ENCODE results near the gene CORO7. TPM values are rescaled to one million over a fixed set of nuclear protein-coding genes. Genes with fewer than 3 reads are reported as not detected.
A peak's percentile ranks its signal among the peaks of the same experiment; 100 is the strongest.

Gene CORO7
- total and polyA plus RNA-seq, 10 donors, result 29.7 to 177 (median 117) TPM

DNA sequence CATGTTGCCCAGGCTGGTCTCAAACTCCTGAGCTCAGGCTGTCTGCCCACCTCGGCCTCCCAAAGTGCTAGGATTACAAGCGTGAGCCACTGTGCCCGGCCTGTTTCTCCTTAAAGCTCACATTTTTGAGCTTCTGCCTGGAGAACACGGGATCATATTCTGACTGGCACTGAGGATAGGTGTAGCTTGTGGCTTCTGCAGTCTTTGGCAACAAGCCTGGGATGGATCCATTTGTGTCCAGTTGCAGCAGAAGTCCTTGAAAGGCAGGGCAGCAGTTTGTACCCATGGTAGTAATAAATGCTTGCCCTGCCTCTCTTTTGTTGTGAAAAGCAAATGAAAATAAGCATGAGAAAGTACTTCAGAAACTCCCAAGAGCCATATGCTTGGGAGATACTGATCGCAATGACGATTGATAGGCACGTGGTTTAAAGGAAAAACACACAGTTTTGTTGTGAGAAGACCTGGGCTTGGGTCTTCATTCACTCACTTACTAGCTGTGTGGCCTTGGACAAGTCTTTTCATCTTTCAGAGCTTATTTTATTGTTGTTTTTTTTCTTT, 3.1 kb upstream of the CORO7 start:
- no peaks in the 10 kb centered on the region for H3K9me3 ChIP-seq
- TF ChIP-seq, protein P1, sequence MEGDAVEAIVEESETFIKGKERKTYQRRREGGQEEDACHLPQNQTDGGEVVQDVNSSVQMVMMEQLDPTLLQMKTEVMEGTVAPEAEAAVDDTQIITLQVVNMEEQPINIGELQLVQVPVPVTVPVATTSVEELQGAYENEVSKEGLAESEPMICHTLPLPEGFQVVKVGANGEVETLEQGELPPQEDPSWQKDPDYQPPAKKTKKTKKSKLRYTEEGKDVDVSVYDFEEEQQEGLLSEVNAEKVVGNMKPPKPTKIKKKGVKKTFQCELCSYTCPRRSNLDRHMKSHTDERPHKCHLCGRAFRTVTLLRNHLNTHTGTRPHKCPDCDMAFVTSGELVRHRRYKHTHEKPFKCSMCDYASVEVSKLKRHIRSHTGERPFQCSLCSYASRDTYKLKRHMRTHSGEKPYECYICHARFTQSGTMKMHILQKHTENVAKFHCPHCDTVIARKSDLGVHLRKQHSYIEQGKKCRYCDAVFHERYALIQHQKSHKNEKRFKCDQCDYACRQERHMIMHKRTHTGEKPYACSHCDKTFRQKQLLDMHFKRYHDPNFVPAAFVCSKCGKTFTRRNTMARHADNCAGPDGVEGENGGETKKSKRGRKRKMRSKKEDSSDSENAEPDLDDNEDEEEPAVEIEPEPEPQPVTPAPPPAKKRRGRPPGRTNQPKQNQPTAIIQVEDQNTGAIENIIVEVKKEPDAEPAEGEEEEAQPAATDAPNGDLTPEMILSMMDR (IDR thresholded peaks at IDR 0.05 in 8 of 11, conservative IDR thresholded peaks at IDR 0.05 in 3 of 11), result no peak
- no peak for TF ChIP-seq POLR2A (IDR thresholded peaks at IDR 0.05)
- no peak for TF ChIP-seq POLR2AphosphoS5 (IDR thresholded peaks at IDR 0.05)
- H3K4me3 ChIP-seq, result no peak overlapping the region
- no peak overlapping the region for H3K27ac ChIP-seq
- no peak for DNase-seq
- WGBS, 5 donors, result 86 to 91% (median 90%) methylated on average over 7 of the region's 7 CpGs
- H3K27me3 ChIP-seq (replicated peaks in 1 of 7), result no peaks in the 10 kb centered on the region
- no peaks in the 10 kb centered on the region for H3K36me3 ChIP-seq
- H3K4me1 ChIP-seq, result peaks cover 12 to 43% (median 22%) of the 10 kb centered on the region in 6 donors
- intact Hi-C loops (cut with DNase I; ENCODE audit: low total_unique reads), result no loop called here

DNA sequence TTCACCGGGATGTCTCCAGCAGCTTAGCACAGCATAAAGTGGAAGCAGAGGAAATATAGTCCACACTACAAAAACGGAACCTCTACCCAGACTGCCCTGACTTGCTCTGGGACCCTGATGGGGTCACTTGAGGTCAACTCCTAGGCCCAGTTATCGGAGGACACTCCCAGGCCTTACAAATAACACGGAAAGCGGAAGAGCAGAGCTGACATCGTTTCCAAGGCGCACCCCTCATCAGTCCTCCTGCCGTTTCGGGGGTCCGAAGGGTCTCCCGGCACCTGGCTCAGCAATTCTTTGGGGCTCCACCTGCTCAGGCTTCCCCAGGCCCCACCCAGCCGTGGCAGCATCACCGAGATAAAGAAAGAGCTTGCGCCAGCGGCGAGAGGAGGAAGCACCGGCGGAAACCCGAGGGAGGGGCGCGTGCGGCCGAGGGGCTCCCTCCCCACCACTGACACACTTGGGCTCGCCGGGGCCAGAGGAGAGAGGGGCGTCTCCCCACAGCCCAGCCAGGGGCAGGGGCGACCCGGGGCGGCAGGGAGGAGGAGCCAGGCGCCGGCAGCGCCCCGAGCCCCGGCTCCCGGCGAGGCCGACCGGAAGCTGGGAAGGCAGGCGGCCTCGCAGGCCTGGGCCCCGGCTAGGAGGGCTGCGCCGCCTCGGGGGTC, 727 bp downstream of the CORO7 start:
- TF ChIP-seq POLR2AphosphoS5 (IDR thresholded peaks at IDR 0.05), result peak; percentile 64 to 83 (median 74)
- peak in 1 of 3 donors; percentile 22 for TF ChIP-seq POLR2A (IDR thresholded peaks at IDR 0.05)
- TF ChIP-seq, protein P1 (IDR thresholded peaks at IDR 0.05 in 8 of 11, conservative IDR thresholded peaks at IDR 0.05 in 3 of 11), result peak in 6 of 11 experiments; percentile 13 to 42 (median 34)
- H3K27ac ChIP-seq, result peak overlapping the region; percentile 90 to 99 (median 97)

DNA sequence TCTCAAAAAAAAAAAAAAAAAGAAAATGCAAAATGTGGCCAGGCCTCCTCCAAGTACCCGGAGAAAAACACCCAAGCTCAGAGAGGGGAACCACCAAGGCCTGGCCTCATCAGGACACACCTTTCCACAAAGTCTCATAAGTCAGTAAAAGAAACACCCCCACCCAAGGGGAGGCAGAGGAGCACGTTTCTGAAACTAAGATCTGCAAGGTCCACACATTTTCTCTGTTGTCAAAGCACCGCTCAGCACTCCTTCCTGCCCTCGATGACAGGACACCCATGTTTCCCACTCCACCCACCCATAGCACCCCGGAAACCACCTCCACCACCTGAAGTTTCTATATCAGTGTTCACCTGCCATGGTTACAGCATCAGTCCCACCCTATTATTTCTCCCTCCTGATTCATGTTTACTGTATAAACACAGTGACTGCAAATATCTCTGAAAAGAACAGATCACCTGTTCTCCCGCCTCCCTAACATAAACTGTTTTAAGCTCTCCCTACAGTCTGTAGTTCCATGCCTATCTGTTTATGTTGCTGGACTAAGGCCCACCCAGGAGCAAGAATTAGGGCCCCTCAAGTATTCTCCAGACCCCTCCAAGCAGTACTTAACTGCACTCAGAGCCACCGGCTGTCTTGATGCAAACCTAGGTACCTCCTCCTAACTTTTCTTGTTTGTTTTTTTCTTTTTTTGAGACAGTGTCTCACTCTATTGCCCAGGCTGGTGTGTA, 2.0 kb downstream of the CORO7 start:
- no peaks in the 10 kb centered on the region for H3K9me3 ChIP-seq
- DNase-seq, result peak; percentile 82
- no peak for TF ChIP-seq POLR2A (IDR thresholded peaks at IDR 0.05)
- TF ChIP-seq, protein P1 (IDR thresholded peaks at IDR 0.05 in 8 of 11, conservative IDR thresholded peaks at IDR 0.05 in 3 of 11), result no peak
- peak in 1 of 3 donors; percentile 32 for TF ChIP-seq POLR2AphosphoS5 (IDR thresholded peaks at IDR 0.05)
- H3K4me3 ChIP-seq, result peak overlapping the region in 7 of 8 donors; percentile 4 to 99 (median 95)
- H3K36me3 ChIP-seq, result peaks cover 0 to 44% (median 37%) of the 10 kb centered on the region in 6 donors
- 49 to 68% (median 60%) methylated on average over 7 of the region's 7 CpGs for WGBS, 5 donors
- peaks cover 17 to 80% (median 47%) of the 10 kb centered on the region in 6 donors for H3K4me1 ChIP-seq
- intact Hi-C loops (cut with DNase I; ENCODE audit: low total_unique reads), result no loop called here
- H3K27ac ChIP-seq, result peak overlapping the region in 7 of 8 donors; percentile 57 to 99 (median 97)
- H3K27me3 ChIP-seq (replicated peaks in 1 of 7), result no peaks in the 10 kb centered on the region

More for the DNA sequence above, 727 bp downstream of the CORO7 start:
- Histone ChIP-seq H3K4me1 (peaks cover 17 to 70% (median 44%) of the 10 kb centered on the region in 6 donors), H3K4me3 (peak overlapping the region; percentile 82 to 99 (median 97)), H3K27me3 (replicated peaks in 1 of 7) (no peaks in the 10 kb centered on the region), H3K36me3 (peaks cover 0 to 31% (median 24%) of the 10 kb centered on the region in 6 donors), H3K9me3 (no peaks in the 10 kb centered on the region)
- intact Hi-C loops (cut with DNase I; ENCODE audit: low total_unique reads), result no loop called here
- WGBS, 5 donors, result 1 to 2% (median 1%) methylated on average over 27 to 44 of the region's 44 CpGs
- DNase-seq, result peak; percentile 95
